HL-60 (cell line): ENCODE data around the gene CD69.

ENCODE experiments used
- DNase-seq, 2 experiments: peaks; one replicate each; pipeline ENCODE4 v3.0.0-alpha.2; 2010 to 2020; ENCODE audit warnings: low read depth in 1 of 2, low spot score in 1 of 2
- H3K27ac ChIP-seq: fragments of 250-450 bp; sonication (Bioruptor Pico); replicated peaks from 2 replicates; pipeline ENCODE4 v1.5.1; 2020; ENCODE audit warnings: mild to moderate bottlenecking, moderate library complexity
- H3K27me3 ChIP-seq: fragments of 250-450 bp; sonication (Bioruptor Pico); 2 replicates; pipeline ENCODE4 v1.5.1; 2021; ENCODE audit warnings: mild to moderate bottlenecking, moderate library complexity; ENCODE audit not compliant: insufficient read depth, poor library complexity, severe bottlenecking
- H3K4me3 ChIP-seq: replicated peaks from 2 replicates; pipeline ENCODE4 v1.5.1; 2011; ENCODE audit warnings: mild to moderate bottlenecking, control low read depth, low read length; ENCODE audit not compliant: insufficient read depth
- GABPA ChIP-seq: IDR thresholded peaks from 2 replicates; pipeline ENCODE4 v1.6.1; 2012; ENCODE audit warnings: low read depth
- POLR2AphosphoS5 ChIP-seq: IDR thresholded peaks from 2 replicates; pipeline ENCODE4 v1.6.1; 2012; ENCODE audit warnings: low read depth
- SPI1 ChIP-seq: IDR thresholded peaks from 2 replicates; pipeline ENCODE4 v1.6.1; 2012; ENCODE audit warnings: low read depth, mild to moderate bottlenecking, borderline replicate concordance
- TF ChIP-seq, protein P1 (sequence below): IDR thresholded peaks from 2 replicates; pipeline ENCODE4 v1.6.1; 2012; ENCODE audit warnings: low read depth; ENCODE audit not compliant: insufficient replicate concordance
- TF ChIP-seq, protein P2 (sequence below): IDR thresholded peaks from one replicate; pipeline ENCODE4 v1.5.1; 2011; ENCODE audit warnings: low read length, control low read depth, inconsistent platforms; ENCODE audit not compliant: insufficient read depth

Gene CD69

DNA sequence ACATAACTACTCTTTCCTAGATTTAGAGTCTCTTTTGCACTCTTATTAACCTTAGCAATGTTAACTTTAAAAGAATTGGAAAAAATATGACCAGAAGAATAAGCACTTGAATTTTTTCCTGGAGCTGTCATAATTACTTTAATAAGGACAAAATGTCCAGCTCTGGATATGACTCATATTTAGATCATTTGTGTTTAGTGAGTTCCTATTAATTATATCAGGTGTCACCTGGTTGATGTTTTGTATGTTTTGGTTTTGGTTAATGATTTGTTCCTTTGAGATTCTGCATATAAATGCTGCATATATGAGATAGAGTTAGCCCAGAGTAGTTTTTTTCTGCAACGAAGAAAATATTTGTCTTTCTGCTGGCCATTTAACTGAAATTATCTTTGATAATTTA lies 32.9 kb downstream of the CD69 start:
- no peak for DNase-seq
- no peak overlapping the region for H3K27ac ChIP-seq
- H3K4me3 ChIP-seq, result no peak overlapping the region
- H3K27me3 ChIP-seq, result no peaks in the 10 kb centered on the region
- TF ChIP-seq, protein P1, sequence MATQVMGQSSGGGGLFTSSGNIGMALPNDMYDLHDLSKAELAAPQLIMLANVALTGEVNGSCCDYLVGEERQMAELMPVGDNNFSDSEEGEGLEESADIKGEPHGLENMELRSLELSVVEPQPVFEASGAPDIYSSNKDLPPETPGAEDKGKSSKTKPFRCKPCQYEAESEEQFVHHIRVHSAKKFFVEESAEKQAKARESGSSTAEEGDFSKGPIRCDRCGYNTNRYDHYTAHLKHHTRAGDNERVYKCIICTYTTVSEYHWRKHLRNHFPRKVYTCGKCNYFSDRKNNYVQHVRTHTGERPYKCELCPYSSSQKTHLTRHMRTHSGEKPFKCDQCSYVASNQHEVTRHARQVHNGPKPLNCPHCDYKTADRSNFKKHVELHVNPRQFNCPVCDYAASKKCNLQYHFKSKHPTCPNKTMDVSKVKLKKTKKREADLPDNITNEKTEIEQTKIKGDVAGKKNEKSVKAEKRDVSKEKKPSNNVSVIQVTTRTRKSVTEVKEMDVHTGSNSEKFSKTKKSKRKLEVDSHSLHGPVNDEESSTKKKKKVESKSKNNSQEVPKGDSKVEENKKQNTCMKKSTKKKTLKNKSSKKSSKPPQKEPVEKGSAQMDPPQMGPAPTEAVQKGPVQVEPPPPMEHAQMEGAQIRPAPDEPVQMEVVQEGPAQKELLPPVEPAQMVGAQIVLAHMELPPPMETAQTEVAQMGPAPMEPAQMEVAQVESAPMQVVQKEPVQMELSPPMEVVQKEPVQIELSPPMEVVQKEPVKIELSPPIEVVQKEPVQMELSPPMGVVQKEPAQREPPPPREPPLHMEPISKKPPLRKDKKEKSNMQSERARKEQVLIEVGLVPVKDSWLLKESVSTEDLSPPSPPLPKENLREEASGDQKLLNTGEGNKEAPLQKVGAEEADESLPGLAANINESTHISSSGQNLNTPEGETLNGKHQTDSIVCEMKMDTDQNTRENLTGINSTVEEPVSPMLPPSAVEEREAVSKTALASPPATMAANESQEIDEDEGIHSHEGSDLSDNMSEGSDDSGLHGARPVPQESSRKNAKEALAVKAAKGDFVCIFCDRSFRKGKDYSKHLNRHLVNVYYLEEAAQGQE, result no peak
- TF ChIP-seq GABPA (no peak), SPI1 (no peak), POLR2AphosphoS5 (no peak)
- TF ChIP-seq, protein P2, sequence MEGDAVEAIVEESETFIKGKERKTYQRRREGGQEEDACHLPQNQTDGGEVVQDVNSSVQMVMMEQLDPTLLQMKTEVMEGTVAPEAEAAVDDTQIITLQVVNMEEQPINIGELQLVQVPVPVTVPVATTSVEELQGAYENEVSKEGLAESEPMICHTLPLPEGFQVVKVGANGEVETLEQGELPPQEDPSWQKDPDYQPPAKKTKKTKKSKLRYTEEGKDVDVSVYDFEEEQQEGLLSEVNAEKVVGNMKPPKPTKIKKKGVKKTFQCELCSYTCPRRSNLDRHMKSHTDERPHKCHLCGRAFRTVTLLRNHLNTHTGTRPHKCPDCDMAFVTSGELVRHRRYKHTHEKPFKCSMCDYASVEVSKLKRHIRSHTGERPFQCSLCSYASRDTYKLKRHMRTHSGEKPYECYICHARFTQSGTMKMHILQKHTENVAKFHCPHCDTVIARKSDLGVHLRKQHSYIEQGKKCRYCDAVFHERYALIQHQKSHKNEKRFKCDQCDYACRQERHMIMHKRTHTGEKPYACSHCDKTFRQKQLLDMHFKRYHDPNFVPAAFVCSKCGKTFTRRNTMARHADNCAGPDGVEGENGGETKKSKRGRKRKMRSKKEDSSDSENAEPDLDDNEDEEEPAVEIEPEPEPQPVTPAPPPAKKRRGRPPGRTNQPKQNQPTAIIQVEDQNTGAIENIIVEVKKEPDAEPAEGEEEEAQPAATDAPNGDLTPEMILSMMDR, result no peak

DNA sequence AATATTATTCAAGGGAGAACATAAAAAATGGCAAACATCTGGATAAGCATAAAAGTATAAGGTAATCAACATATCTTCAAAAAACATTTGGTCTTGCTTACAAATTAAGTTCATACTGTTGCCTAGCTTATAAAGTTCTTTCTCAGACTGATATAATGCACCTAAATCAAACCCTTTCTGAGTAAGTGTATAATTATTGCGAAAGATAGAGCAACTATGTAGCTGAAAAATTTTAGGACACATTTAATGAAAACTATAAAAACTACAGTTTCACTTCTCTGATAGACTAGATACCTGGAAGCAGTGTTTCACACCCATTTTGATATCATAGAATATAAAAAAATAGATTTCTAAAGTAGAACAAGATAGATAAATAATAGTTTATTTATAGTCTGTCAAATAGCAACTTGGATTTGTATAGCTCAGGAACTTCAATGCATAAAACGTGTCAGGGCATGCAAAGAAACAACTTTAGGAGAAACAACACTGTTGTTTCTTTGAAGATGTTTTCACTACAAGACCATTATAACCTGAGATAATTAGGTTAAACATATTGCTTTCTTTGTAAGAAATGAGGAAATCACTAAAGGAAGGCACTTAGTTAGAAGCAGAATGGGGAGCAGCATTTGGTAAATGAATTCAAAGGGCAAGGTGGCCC lies 35.4 kb downstream of the CD69 start:
- Histone ChIP-seq H3K4me3 (no peak overlapping the region), H3K27me3 (no peaks in the 10 kb centered on the region), H3K27ac (no peak overlapping the region)
- TF ChIP-seq, protein P1, result no peak
- TF ChIP-seq POLR2AphosphoS5 (no peak), GABPA (no peak)
- TF ChIP-seq, protein P2, result no peak
- no peak for DNase-seq

DNA sequence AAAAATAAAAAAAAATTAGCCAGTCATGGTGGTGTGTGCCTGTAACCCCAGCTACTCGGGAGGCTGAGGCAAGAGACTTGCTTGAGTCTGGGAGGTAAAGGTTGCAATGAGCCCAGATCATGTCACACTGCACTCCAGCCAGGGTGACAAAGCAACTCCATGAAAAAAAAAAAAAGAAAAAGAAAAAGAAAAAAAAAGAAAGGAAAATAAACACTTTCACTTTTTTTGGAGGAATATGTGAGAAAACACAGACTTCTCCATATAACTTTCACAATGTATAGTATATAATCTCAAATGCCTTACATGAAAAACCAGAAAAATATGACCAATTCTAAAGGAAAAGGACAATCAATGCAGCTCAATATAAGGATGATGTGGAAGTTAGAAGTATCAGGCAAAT lies 36.7 kb downstream of the CD69 start:
- no peak overlapping the region for H3K27ac ChIP-seq
- no peaks in the 10 kb centered on the region for H3K27me3 ChIP-seq
- no peak for DNase-seq
- H3K4me3 ChIP-seq, result no peak overlapping the region
- TF ChIP-seq POLR2AphosphoS5 (no peak), SPI1 (no peak), GABPA (no peak)
- TF ChIP-seq, protein P2, result no peak
- TF ChIP-seq, protein P1, result no peak
